ENCODE measurements around the gene SLC35F3.
"Not testable (repeated sequence)": the region's sequence is repeated elsewhere in the genome, so short reads cannot be mapped to it uniquely, and the experiment has no call there.

SLC35F3 gene

GRCh38 chr1:234148350-234148749 is 243.9 kb downstream of the SLC35F3 start:
- no peak for DNase-seq (ENCODE audit: low read depth)

GRCh38 chr1:234148816-234149215 is 244.3 kb downstream of the SLC35F3 start:
- DNase-seq (ENCODE audit: low read depth), result no peak

GRCh38 chr1:234149217-234149616 is 244.7 kb downstream of the SLC35F3 start:
- no peak for DNase-seq (ENCODE audit: low read depth)

GRCh38 chr1:234150892-234151291 is 246.4 kb downstream of the SLC35F3 start:
- no peak for DNase-seq (ENCODE audit: low read depth)

GRCh38 chr1:234152344-234152743 is 247.9 kb downstream of the SLC35F3 start:
- DNase-seq (ENCODE audit: low read depth), result not testable (repeated sequence)

- no peak for DNase-seq (ENCODE audit: low read depth)
Observed at GRCh38 chr1:234154320-234155251, 250.1 kb downstream of the SLC35F3 start.

- DNase-seq (ENCODE audit: low read depth), result no peak
Observed at GRCh38 chr1:234162661-234163060, 258.2 kb downstream of the SLC35F3 start.

GRCh38 chr1:234163267-234163919 is 258.9 kb downstream of the SLC35F3 start:
- no peak for DNase-seq (ENCODE audit: low read depth)

GRCh38 chr1:234164098-234164709 is 259.7 kb downstream of the SLC35F3 start:
- no peak for DNase-seq (ENCODE audit: low read depth)

GRCh38 chr1:234168061-234168724 is 263.7 kb downstream of the SLC35F3 start:
- no peak for DNase-seq (ENCODE audit: low read depth)

- DNase-seq (ENCODE audit: low read depth), result no peak
Observed at GRCh38 chr1:234169161-234169849, 264.8 kb downstream of the SLC35F3 start.

- DNase-seq (ENCODE audit: low read depth), result no peak
Observed at GRCh38 chr1:234170067-234170466, 265.6 kb downstream of the SLC35F3 start.

GRCh38 chr1:234170622-234171021 is 266.1 kb downstream of the SLC35F3 start:
- no peak for DNase-seq (ENCODE audit: low read depth)

GRCh38 chr1:234173968-234174367 is 269.5 kb downstream of the SLC35F3 start:
- no peak for DNase-seq (ENCODE audit: low read depth)

- no peak for DNase-seq (ENCODE audit: low read depth)
Observed at GRCh38 chr1:234175363-234175762, 270.9 kb downstream of the SLC35F3 start.

- no peak for DNase-seq (ENCODE audit: low read depth)
Observed at GRCh38 chr1:234176000-234176399, 271.5 kb downstream of the SLC35F3 start.

- DNase-seq (ENCODE audit: low read depth), result not testable (repeated sequence)
Observed at GRCh38 chr1:234176847-234177246, 272.4 kb downstream of the SLC35F3 start.

GRCh38 chr1:234185438-234185837 is 281.0 kb downstream of the SLC35F3 start:
- DNase-seq (ENCODE audit: low read depth), result no peak

GRCh38 chr1:234186037-234186688 is 281.7 kb downstream of the SLC35F3 start:
- no peak for DNase-seq (ENCODE audit: low read depth)

GRCh38 chr1:234188454-234188792 is 283.9 kb downstream of the SLC35F3 start:
- no peak for DNase-seq (ENCODE audit: low read depth)

- DNase-seq (ENCODE audit: low read depth), result no peak
Observed at GRCh38 chr1:234197839-234198238, 293.4 kb downstream of the SLC35F3 start.
